HepG2 (cell line): ENCODE data around the gene HDAC8. TPM values are rescaled to one million over a fixed set of nuclear protein-coding genes. Genes with fewer than 3 reads are reported as not detected.

Experiments
- ATAC-seq: fragments of 200-7000 bp; cut with Tn5 transposase; 3 replicates; pipeline ENCODE4 v1.9.1; 2020; ENCODE audit warnings: mild to moderate bottlenecking, moderate library complexity
- BruUV-seq: library from RNA; stranded (reverse); fragments of 400-500 nt; replicated peaks from 2 replicates; lab custom pipeline; 2021; lab: Mats Ljungman, UMichigan
- CTCF ChIA-PET: fragments of 300-600 bp; formaldehyde crosslinking; extraction: SDS; loops from one replicate; lab custom pipeline; 2021; ENCODE audit warnings: low total read pairs, inconsistent platforms, low intra/inter-chr PET ratio; lab: Yijun Ruan, JAX
- POLR2A ChIA-PET: fragments of 350-600 bp; sonication (Branson Sonifier 250); formaldehyde crosslinking; loops from one replicate; lab custom pipeline; 2020; ENCODE audit warnings: antibody characterized with exemption, inconsistent platforms; lab: Yijun Ruan, JAX
- DNase-seq: peaks from one replicate; pipeline ENCODE4 v3.0.0-alpha.2; 2015; ENCODE audit warnings: low spot score
- FAIRE-seq: peaks from 3 replicates; lab custom pipeline; 2011; peaks lifted over from hg19 to GRCh38; lab: Jason Lieb, UNC
- H2AFZ ChIP-seq: one replicate; pipeline ENCODE4 v1.6.1; 2011; ENCODE audit warnings: low read length, inconsistent platforms
- H3K27ac ChIP-seq: fragments of 300-600 bp; 3 replicates; pipeline ENCODE4 v1.8.0; 2011; ENCODE audit warnings: mixed run types, mild to moderate bottlenecking, mixed read lengths, low read length, inconsistent platforms; ENCODE audit not compliant: insufficient read depth; ENCODE audit errors: extremely low read length
- H3K27me3 ChIP-seq, 2 experiments: fragments of 200-600 bp in 1 of 2; 2 replicates in 1 of 2; 3 replicates in 1 of 2; pipeline versions ENCODE4 v1.6.0 to v1.8.0; 2011; ENCODE audit warnings: low read length in 2 of 2, mild to moderate bottlenecking in 2 of 2, moderate library complexity in 2 of 2, inconsistent platforms in 1 of 2; ENCODE audit not compliant: insufficient read depth in 2 of 2, control insufficient read depth in 1 of 2
- H3K36me3 ChIP-seq, 2 experiments: fragments of 200-600 bp in 1 of 2; replicated peaks in 1 of 2; 2 replicates in 1 of 2; 3 replicates in 1 of 2; pipeline versions ENCODE4 v1.5.1 to v1.8.0; 2011; ENCODE audit warnings: low read length in 2 of 2, inconsistent platforms in 1 of 2; ENCODE audit not compliant: insufficient read depth in 2 of 2, control insufficient read depth in 1 of 2
- H3K4me1 ChIP-seq: 2 replicates; pipeline ENCODE4 v1.5.1; 2012; ENCODE audit warnings: low read length, inconsistent platforms; ENCODE audit not compliant: insufficient read depth
- H3K4me2 ChIP-seq: 2 replicates; pipeline ENCODE4 v1.6.0; 2011; ENCODE audit warnings: low read depth, low read length, inconsistent platforms
- H3K4me3 ChIP-seq, 3 experiments: fragments of 200-600 bp in 1 of 3; sonication (generic), shearing (Covaris generic) in 1 of 3; replicated peaks in 1 of 3; 2 replicates each; pipeline ENCODE4 v1.5.1; 2011 to 2016; ENCODE audit warnings: low read length in 3 of 3, inconsistent platforms in 2 of 3, low read depth in 2 of 3, mild to moderate bottlenecking in 2 of 3, control low read depth in 1 of 3, mixed read lengths in 1 of 3; ENCODE audit not compliant: insufficient read depth in 1 of 3
- H3K79me2 ChIP-seq: one replicate; pipeline ENCODE4 v1.6.1; 2011; ENCODE audit warnings: low read length, inconsistent platforms; ENCODE audit not compliant: insufficient read depth
- H3K9ac ChIP-seq: 2 replicates; pipeline ENCODE4 v1.6.0; 2011; ENCODE audit warnings: mild to moderate bottlenecking, low read depth, low read length, inconsistent platforms; ENCODE audit not compliant: insufficient read depth
- H3K9me3 ChIP-seq: 2 replicates; pipeline ENCODE4 v1.5.1; 2012; ENCODE audit warnings: mild to moderate bottlenecking, low read length
- H4K20me1 ChIP-seq: 2 replicates; pipeline ENCODE4 v1.6.0; 2011; ENCODE audit warnings: inconsistent platforms, mild to moderate bottlenecking, low read length, moderate library complexity; ENCODE audit not compliant: insufficient read depth
- ATRX ChIP-seq: sonication (generic); formaldehyde crosslinking; IDR thresholded peaks from 2 replicates; pipeline ENCODE4 v1.4.0; 2020; ENCODE audit warnings: missing genetic modification reagents, borderline replicate concordance
- GTF3A ChIP-seq: sonication (generic); formaldehyde crosslinking; conservative IDR thresholded peaks from 2 replicates; pipeline ENCODE4 v1.4.0; 2020; ENCODE audit warnings: mild to moderate bottlenecking, missing genetic modification reagents
- HMG20B ChIP-seq: conservative IDR thresholded peaks from 2 replicates; pipeline ENCODE4 v1.6.1; 2016; ENCODE audit warnings: missing genetic modification reagents, missing compliant biosample characterization
- KDM1A ChIP-seq: IDR thresholded peaks from 2 replicates; pipeline ENCODE4 v1.6.1; 2016; ENCODE audit warnings: missing compliant biosample characterization
- NFKBIZ ChIP-seq: IDR thresholded peaks from 2 replicates; pipeline ENCODE4 v1.6.1; 2018; ENCODE audit warnings: missing genetic modification reagents, missing compliant biosample characterization
- RFX1 ChIP-seq: fragments of 450-650 bp; IDR thresholded peaks from 2 replicates; pipeline ENCODE4 v1.6.1; 2017
- SCMH1 ChIP-seq: sonication (generic); formaldehyde crosslinking; IDR thresholded peaks from 2 replicates; pipeline ENCODE4 v1.9.0; 2021; ENCODE audit warnings: missing genetic modification reagents, mild to moderate bottlenecking, borderline replicate concordance
- ZFYVE20 ChIP-seq: sonication (generic); formaldehyde crosslinking; IDR thresholded peaks from 2 replicates; pipeline ENCODE4 v1.8.0; 2023; ENCODE audit warnings: low read depth, mild to moderate bottlenecking, moderate library complexity, missing genetic modification reagents, borderline replicate concordance
- ZNF12 ChIP-seq: sonication (generic); formaldehyde crosslinking; IDR thresholded peaks from 2 replicates; pipeline ENCODE4 v1.5.0; 2020; ENCODE audit warnings: missing genetic modification reagents
- ZNF501 ChIP-seq: sonication (generic); formaldehyde crosslinking; IDR thresholded peaks from 2 replicates; pipeline ENCODE4 v1.5.1; 2020; ENCODE audit warnings: mild to moderate bottlenecking, moderate library complexity, missing genetic modification reagents
- ZNF660 ChIP-seq: sonication (generic); formaldehyde crosslinking; IDR thresholded peaks from 2 replicates; pipeline ENCODE4 v1.5.1; 2020; ENCODE audit warnings: mild to moderate bottlenecking, low read depth, missing genetic modification reagents, borderline replicate concordance
- ZNF724P ChIP-seq: sonication (generic); formaldehyde crosslinking; IDR thresholded peaks from 2 replicates; pipeline ENCODE4 v1.8.0; 2022; ENCODE audit warnings: missing genetic modification reagents, borderline replicate concordance
- in situ Hi-C: cut with HindIII; loops from 2 replicates; pipeline ENCODE4 v1.10.0; 2017; ENCODE audit warnings: low pct_unique_long_range_greater_than_20kb; ENCODE audit not compliant: extremely low pct_ligation_motif_present
- intact Hi-C: fragments of 100-400 bp; cut with micrococcal nuclease; formaldehyde crosslinking; loops from one replicate; pipeline ENCODE4 v1.10.0; 2022; ENCODE audit not compliant: unreplicated experiment
- polyA plus RNA-seq, 8 experiments: library from polyadenylated mRNA; depleted of rRNA in 3 of 8; stranded (reverse) in 7 of 8; unstranded in 1 of 8; fragments of >200 nt; fragmentation: Illumina TruSeq in 4 of 8; extraction: Trizol in 4 of 8; gene quantifications; 2 replicates each; pipeline versions ENCODE4 v1.2.1 to v1.2.3, GENCODE V29; 2011 to 2016; ENCODE audit warnings: low read depth in 4 of 8, missing spikeins in 1 of 8, mixed read lengths in 1 of 8; ENCODE audit not compliant: insufficient read depth in 1 of 8
- total RNA-seq, 5 experiments: library from RNA; depleted of rRNA; stranded (reverse); fragments of >200 nt; fragmentation: Illumina TruSeq; extraction: Trizol; gene quantifications; 2 replicates each; pipeline ENCODE4 v1.2.3, GENCODE V29; 2016; ENCODE audit warnings: low read depth in 1 of 5
- TF ChIP-seq, protein P1 (sequence below): sonication (generic); formaldehyde crosslinking; IDR thresholded peaks from 2 replicates; pipeline ENCODE4 v1.4.0; 2020; ENCODE audit warnings: missing genetic modification reagents, borderline replicate concordance
- TF ChIP-seq, protein P2 (sequence below): IDR thresholded peaks from 2 replicates; pipeline ENCODE4 v1.6.1; 2016; ENCODE audit warnings: mild to moderate bottlenecking
- TF ChIP-seq, protein P3 (sequence below): sonication (generic); formaldehyde crosslinking; IDR thresholded peaks from 2 replicates; pipeline ENCODE4 v1.5.0; 2020; ENCODE audit warnings: mild to moderate bottlenecking, missing genetic modification reagents

The HDAC8 gene
- total and polyA plus RNA-seq, 2 of the 13 experiments (the other 11 are each of a cell fraction or from before 2014, with no cell fraction given): 13.7 to 28.6 TPM

DNA sequence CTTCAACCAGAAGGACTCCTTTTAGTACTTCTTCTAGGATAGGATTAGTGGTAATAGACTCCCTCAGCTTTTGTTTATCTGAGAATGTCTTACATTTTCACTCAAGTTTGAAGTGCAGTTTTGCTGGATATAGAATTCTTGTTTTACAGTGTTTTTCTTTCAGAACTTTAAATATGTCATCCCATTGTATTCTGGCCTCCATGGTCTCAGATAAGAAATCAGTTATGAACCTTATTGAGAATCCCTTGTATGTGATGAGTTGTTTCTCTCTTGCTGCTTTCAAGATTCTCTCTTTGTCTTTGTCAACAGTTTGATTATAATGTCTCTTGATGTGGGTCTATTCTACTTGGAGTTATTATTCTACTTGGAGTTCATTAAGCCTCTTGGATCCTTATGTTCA lies 150.8 kb downstream of the HDAC8 start:
- POLR2A ChIA-PET: no interaction called here
- no peak for FAIRE-seq

More for the DNA sequence above, 150.8 kb downstream of the HDAC8 start:
- TF ChIP-seq GTF3A (CRISPR knock-in tag) (no peak), NFKBIZ (CRISPR knock-in tag) (no peak), ZNF660 (CRISPR knock-in tag) (no peak), ZNF501 (CRISPR knock-in tag) (no peak), ZFYVE20 (CRISPR knock-in tag) (no peak), ZNF724P (no peak), ZNF12 (CRISPR knock-in tag) (no peak), KDM1A (CRISPR knock-in tag) (no peak), ATRX (CRISPR knock-in tag) (no peak), SCMH1 (CRISPR knock-in tag) (no peak), HMG20B (CRISPR knock-in tag) (no peak), RFX1 (no peak)
- TF ChIP-seq, protein P1, sequence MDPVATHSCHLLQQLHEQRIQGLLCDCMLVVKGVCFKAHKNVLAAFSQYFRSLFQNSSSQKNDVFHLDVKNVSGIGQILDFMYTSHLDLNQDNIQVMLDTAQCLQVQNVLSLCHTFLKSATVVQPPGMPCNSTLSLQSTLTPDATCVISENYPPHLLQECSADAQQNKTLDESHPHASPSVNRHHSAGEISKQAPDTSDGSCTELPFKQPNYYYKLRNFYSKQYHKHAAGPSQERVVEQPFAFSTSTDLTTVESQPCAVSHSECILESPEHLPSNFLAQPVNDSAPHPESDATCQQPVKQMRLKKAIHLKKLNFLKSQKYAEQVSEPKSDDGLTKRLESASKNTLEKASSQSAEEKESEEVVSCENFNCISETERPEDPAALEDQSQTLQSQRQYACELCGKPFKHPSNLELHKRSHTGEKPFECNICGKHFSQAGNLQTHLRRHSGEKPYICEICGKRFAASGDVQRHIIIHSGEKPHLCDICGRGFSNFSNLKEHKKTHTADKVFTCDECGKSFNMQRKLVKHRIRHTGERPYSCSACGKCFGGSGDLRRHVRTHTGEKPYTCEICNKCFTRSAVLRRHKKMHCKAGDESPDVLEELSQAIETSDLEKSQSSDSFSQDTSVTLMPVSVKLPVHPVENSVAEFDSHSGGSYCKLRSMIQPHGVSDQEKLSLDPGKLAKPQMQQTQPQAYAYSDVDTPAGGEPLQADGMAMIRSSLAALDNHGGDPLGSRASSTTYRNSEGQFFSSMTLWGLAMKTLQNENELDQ (CRISPR knock-in tag): no peak
- TF ChIP-seq, protein P2, sequence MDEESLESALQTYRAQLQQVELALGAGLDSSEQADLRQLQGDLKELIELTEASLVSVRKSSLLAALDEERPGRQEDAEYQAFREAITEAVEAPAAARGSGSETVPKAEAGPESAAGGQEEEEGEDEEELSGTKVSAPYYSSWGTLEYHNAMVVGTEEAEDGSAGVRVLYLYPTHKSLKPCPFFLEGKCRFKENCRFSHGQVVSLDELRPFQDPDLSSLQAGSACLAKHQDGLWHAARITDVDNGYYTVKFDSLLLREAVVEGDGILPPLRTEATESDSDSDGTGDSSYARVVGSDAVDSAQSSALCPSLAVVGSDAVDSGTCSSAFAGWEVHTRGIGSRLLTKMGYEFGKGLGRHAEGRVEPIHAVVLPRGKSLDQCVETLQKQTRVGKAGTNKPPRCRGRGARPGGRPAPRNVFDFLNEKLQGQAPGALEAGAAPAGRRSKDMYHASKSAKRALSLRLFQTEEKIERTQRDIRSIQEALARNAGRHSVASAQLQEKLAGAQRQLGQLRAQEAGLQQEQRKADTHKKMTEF (CRISPR knock-in tag): no peak
- TF ChIP-seq, protein P3, sequence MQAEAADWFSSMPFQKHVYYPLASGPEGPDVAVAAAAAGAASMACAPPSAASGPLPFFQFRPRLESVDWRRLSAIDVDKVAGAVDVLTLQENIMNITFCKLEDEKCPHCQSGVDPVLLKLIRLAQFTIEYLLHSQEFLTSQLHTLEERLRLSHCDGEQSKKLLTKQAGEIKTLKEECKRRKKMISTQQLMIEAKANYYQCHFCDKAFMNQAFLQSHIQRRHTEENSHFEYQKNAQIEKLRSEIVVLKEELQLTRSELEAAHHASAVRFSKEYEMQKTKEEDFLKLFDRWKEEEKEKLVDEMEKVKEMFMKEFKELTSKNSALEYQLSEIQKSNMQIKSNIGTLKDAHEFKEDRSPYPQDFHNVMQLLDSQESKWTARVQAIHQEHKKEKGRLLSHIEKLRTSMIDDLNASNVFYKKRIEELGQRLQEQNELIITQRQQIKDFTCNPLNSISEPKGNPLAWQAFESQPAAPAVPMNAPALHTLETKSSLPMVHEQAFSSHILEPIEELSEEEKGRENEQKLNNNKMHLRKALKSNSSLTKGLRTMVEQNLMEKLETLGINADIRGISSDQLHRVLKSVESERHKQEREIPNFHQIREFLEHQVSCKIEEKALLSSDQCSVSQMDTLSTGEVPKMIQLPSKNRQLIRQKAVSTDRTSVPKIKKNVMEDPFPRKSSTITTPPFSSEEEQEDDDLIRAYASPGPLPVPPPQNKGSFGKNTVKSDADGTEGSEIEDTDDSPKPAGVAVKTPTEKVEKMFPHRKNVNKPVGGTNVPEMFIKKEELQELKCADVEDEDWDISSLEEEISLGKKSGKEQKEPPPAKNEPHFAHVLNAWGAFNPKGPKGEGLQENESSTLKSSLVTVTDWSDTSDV (CRISPR knock-in tag): no peak
- no peaks in the 10 kb centered on the region for H3K4me1 ChIP-seq
- CTCF ChIA-PET: no interaction called here
- no peaks in the 10 kb centered on the region for H4K20me1 ChIP-seq
- H3K27ac ChIP-seq: no peak overlapping the region
- in situ Hi-C loops (no loop called here), intact Hi-C loops (no loop called here)
- H3K4me2 ChIP-seq: no peak overlapping the region
- H2AFZ ChIP-seq: no peak overlapping the region
- H3K9me3 ChIP-seq: peaks cover 4% of the 10 kb centered on the region; the same call in 1 of the 2 replicates
- H3K4me3 ChIP-seq: no peak overlapping the region
- DNase-seq (no peak), ATAC-seq (no peak)
- no peaks in the 10 kb centered on the region for H3K27me3 ChIP-seq
- BruUV-seq: no TSS peak
- no peaks in the 10 kb centered on the region for H3K79me2 ChIP-seq
- no peak overlapping the region for H3K9ac ChIP-seq
- H3K36me3 ChIP-seq: no peaks in the 10 kb centered on the region
